Heart right ventricle (tissue), 16 donors: ENCODE data around the gene SLC51B. TPM values are rescaled to one million over a fixed set of nuclear protein-coding genes. Genes with fewer than 3 reads are reported as not detected.

Experiments used
- ATAC-seq, 8 donors: fragments of 200-7000 bp; cut with Tn5 transposase; one replicate each; pipeline ENCODE4 v1.9.1; 2020; ENCODE audit warnings: mild to moderate bottlenecking in 8 of 8, moderate library complexity in 8 of 8, moderate number of reproducible peaks in 1 of 8
- DNase-seq, 2 donors: peaks; one replicate each; pipeline ENCODE4 v3.0.0-alpha.2; 2020
- H3K27ac ChIP-seq, 10 donors: fragments of 200-600 bp; sonication (generic) in 2 of 10; one replicate each; pipeline versions ENCODE4 v1.5.0 to v1.8.0; 2020 to 2022; ENCODE audit warnings: mild to moderate bottlenecking in 3 of 10
- H3K27me3 ChIP-seq, 7 donors: fragments of 200-600 bp; one replicate each; pipeline ENCODE4 v1.8.0; 2021 to 2022; ENCODE audit warnings: mild to moderate bottlenecking in 2 of 7
- H3K36me3 ChIP-seq, 9 donors: fragments of 200-600 bp; sonication (generic) in 1 of 9; one replicate each; pipeline versions ENCODE4 v1.5.0 to v1.8.0; 2020 to 2022; ENCODE audit warnings: mild to moderate bottlenecking in 2 of 9
- H3K4me1 ChIP-seq, 9 donors: fragments of 200-600 bp; sonication (generic) in 1 of 9; one replicate each; pipeline versions ENCODE4 v1.5.0 to v1.8.0; 2020 to 2022; ENCODE audit warnings: mild to moderate bottlenecking in 4 of 9
- H3K4me3 ChIP-seq, 10 donors: fragments of 200-600 bp; sonication (generic) in 2 of 10; one replicate each; pipeline versions ENCODE4 v1.5.0 to v1.8.0; 2020 to 2022; ENCODE audit warnings: mild to moderate bottlenecking in 7 of 10, moderate library complexity in 2 of 10
- H3K9me3 ChIP-seq, 11 donors: fragments of 200-600 bp in 10 of 11; sonication (generic) in 2 of 11; one replicate each; pipeline versions ENCODE4 v1.5.0 to v1.8.0; 2013 to 2022; ENCODE audit warnings: mild to moderate bottlenecking in 2 of 11, control low read depth in 1 of 11, moderate library complexity in 1 of 11
- CTCF ChIP-seq, 9 donors: fragments of 200-600 bp; sonication (generic) in 2 of 9; IDR thresholded peaks; one replicate each; pipeline versions ENCODE4 v1.5.0 to v1.8.0; 2021 to 2022; ENCODE audit warnings: antibody characterized with exemption in 9 of 9, mild to moderate bottlenecking in 5 of 9, moderate library complexity in 1 of 9
- WGBS, 2 donors: extraction: QIAGEN DNeasy Blood & Tissue Kit; methylation state at CpG; one replicate each; pipeline ENCODE4 v1.1.7; 2013; ENCODE audit warnings: inconsistent platforms in 1 of 2; 5-methylcytosine and 5-hydroxymethylcytosine counted together
- intact Hi-C, 10 donors: fragments of 100-400 bp; cut with DNase I; formaldehyde crosslinking; loops; one replicate each; pipeline versions ENCODE4 v1.11.1 to v1.14.2; 2022
- polyA plus RNA-seq, 2 donors: library from polyadenylated mRNA; stranded (reverse); fragments of 200-250 nt; gene quantifications; one replicate each; pipeline ENCODE4 v1.2.3, GENCODE V29; 2013
- total RNA-seq, 10 donors: library from RNA; stranded (reverse); fragmentation: NEBNext Ultra II Directional in 3 of 10; extraction: Animal tissue kit (Norgen Biotek cat#: 25700) in 3 of 10; gene quantifications; one replicate each; pipeline versions ENCODE4 v1.2.1 to v1.2.4, GENCODE V29; 2021 to 2023
- donor health status: Arrhythmogenic right ventricular cardiomyopathy.
- donor health status: ischemic (EF 13 %, LVEDD 7.1; RV severe dilation, severe dysfunction).
- donor health status: healthy with polysubstance abuse.
- donor health status: DM: no; HTN: yes; CAD: no.
- donor health status: DM: no; HTN: no; CAD: no.
- donor health status: ischemic (EF 25% LVEDD 6.9; RV normal size, moderate dysfunction).
- donor health status: ischemic (EF 25% LVEDD 5.7; RV mildly dilated, moderate dysfunction).
- donor health status: healthy.
- donor health status: DM: yes; HTN: yes; CAD: no.
- donor health status: Ischemic cardiomyopathy.
- donor health status: ischemic (EF 35%, LVEDD 5.7; RV mildly dilated, moderate dysfunction).
- donor health status: nonischemic (EF 11% LVEDD 7.7; RV severe dilation, severe dysfunction).
- donor health status: DM: yes; HTN: yes; CAD: no.
- donor health status: PGD.
- donor health status: ischemic (EF 29% LVEDD 5.4; RV normal size, mild dysfunction).
- donor health status: nonischemic (EF 23%, LVEDD 6.1; RV moderate dilation, normal function).

SLC51B gene
- total and polyA plus RNA-seq, 12 donors: 0.43 TPM; not detected in 11

GRCh38 chr15:65077291-65077980, 32.2 kb downstream of the SLC51B start:
- peak overlapping the region; percentile 9 to 87 (median 80) for H3K27ac ChIP-seq
- DNase-seq (no peak), ATAC-seq (peak in 3 of 8 donors; percentile 2 to 28 (median 3))
- H3K4me3 ChIP-seq: peak overlapping the region in 5 of 10 donors; percentile 5 to 24 (median 21)
- peaks cover 5 to 67% (median 25%) of the 10 kb centered on the region in 9 donors for H3K4me1 ChIP-seq
- no peaks in the 10 kb centered on the region for H3K36me3 ChIP-seq
- H3K27me3 ChIP-seq: peaks cover 0 to 29% (median 8%) of the 10 kb centered on the region in 7 donors
- intact Hi-C loops: loop anchor here in 1 of 10 donors (2.0 kb wide), 1 partner anchor 23 kb away; no protein-coding TSS in a partner anchor
- no peaks in the 10 kb centered on the region for H3K9me3 ChIP-seq
- no peak for TF ChIP-seq CTCF (IDR thresholded peaks at IDR 0.05)
- 62 to 64% methylated on average over 68 to 85 of the region's 85 CpGs for WGBS, 2 donors

- Histone ChIP-seq H3K27me3 (peaks cover 0 to 34% (median 8%) of the 10 kb centered on the region in 7 donors), H3K36me3 (no peaks in the 10 kb centered on the region), H3K4me3 (peak overlapping the region in 4 of 10 donors; percentile 5 to 24 (median 18)), H3K9me3 (no peaks in the 10 kb centered on the region), H3K4me1 (peaks cover 4 to 67% (median 27%) of the 10 kb centered on the region in 9 donors), H3K27ac (peak overlapping the region in 9 of 10 donors; percentile 8 to 87 (median 59))
- intact Hi-C loops: loop anchor here in 4 of 10 donors (1.0 to 2.0 kb wide), 2 partner anchors 23 to 24 kb away; no protein-coding TSS in a partner anchor
- peak; percentile 58 to 79 for DNase-seq
- TF ChIP-seq CTCF (IDR thresholded peaks at IDR 0.05): peak; percentile 29 to 75 (median 59)
- 21 to 42% methylated on average over 23 to 24 of the region's 24 CpGs for WGBS, 2 donors
- ATAC-seq: peak; percentile 41 to 71 (median 58)
Measured at GRCh38 chr15:65077981-65078352, 32.8 kb downstream of the SLC51B start.

GRCh38 chr15:65079580-65079979, 34.4 kb downstream of the SLC51B start:
- 77 to 79% methylated on average over 5 of the region's 5 CpGs for WGBS, 2 donors
- Histone ChIP-seq H3K9me3 (no peaks in the 10 kb centered on the region), H3K4me1 (peaks cover 4 to 75% (median 40%) of the 10 kb centered on the region in 9 donors), H3K27ac (peak overlapping the region in 2 of 10 donors; percentile 44 to 74), H3K36me3 (no peaks in the 10 kb centered on the region), H3K4me3 (no peak overlapping the region), H3K27me3 (peaks cover 0 to 39% (median 8%) of the 10 kb centered on the region in 7 donors)
- DNase-seq: no peak
- no peak for TF ChIP-seq CTCF (IDR thresholded peaks at IDR 0.05)
- no peak for ATAC-seq
- intact Hi-C loops: loop anchor here in 2 of 10 donors (2.0 kb wide), 1 partner anchor 25 kb away; no protein-coding TSS in a partner anchor

GRCh38 chr15:65081270-65081669, 36.1 kb downstream of the SLC51B start:
- Histone ChIP-seq H3K4me3 (no peak overlapping the region), H3K9me3 (no peaks in the 10 kb centered on the region), H3K27me3 (peaks cover 0 to 39% (median 8%) of the 10 kb centered on the region in 7 donors), H3K4me1 (peaks cover 4 to 92% (median 51%) of the 10 kb centered on the region in 9 donors), H3K36me3 (no peaks in the 10 kb centered on the region), H3K27ac (peak overlapping the region in 9 of 10 donors; percentile 26 to 76 (median 49))
- ATAC-seq: peak; percentile 8 to 72 (median 40)
- WGBS, 2 donors: 32 to 59% methylated on average over 6 of the region's 6 CpGs
- DNase-seq: no peak
- no peak for TF ChIP-seq CTCF (IDR thresholded peaks at IDR 0.05)
- intact Hi-C loops: loop anchor here in 4 of 10 donors (5.0 to 10.0 kb wide), 2 partner anchors 46 to 49 kb away; no protein-coding TSS in a partner anchor
